ENCODE measurements around the gene CRX. TPM values are rescaled to one million over a fixed set of nuclear protein-coding genes. Genes with fewer than 3 reads are reported as not detected.
"Not testable (repeated sequence)": the region's sequence is repeated elsewhere in the genome, so short reads cannot be mapped to it uniquely, and the experiment has no call there.

The CRX gene
- total RNA-seq, 2 experiments from 2014 or later, result not detected

GRCh38 chr19:47859838-47860237 lies 38.1 kb downstream of the CRX start:
- POLR2A ChIA-PET; H3K4me3 Mint-ChIP-seq; DNase-seq; CTCF ChIA-PET; H3K9me3 Mint-ChIP-seq (ENCODE audit: low read depth); H3K36me3 Mint-ChIP-seq (ENCODE audit: low read depth); intact Hi-C loops (cut with DNase I, micrococcal nuclease); ATAC-seq; H3K27ac Mint-ChIP-seq; H3K4me1 Mint-ChIP-seq: not testable (repeated sequence)
- peaks cover 16% of the 10 kb centered on the region for H3K27me3 Mint-ChIP-seq

- intact Hi-C loops (cut with DNase I, micrococcal nuclease), result no loop called here
- POLR2A ChIA-PET, result no interaction called here
These were observed 39.0 kb downstream of the CRX start for GRCh38 chr19:47860602-47861297.

GRCh38 chr19:47861630-47862029 lies 39.9 kb downstream of the CRX start:
- H3K4me3 Mint-ChIP-seq, result no peak overlapping the region
- no peaks in the 10 kb centered on the region for H3K9me3 Mint-ChIP-seq (ENCODE audit: low read depth)
- DNase-seq, result no peak
- CTCF ChIA-PET, result no interaction called here
- H3K36me3 Mint-ChIP-seq (ENCODE audit: low read depth), result no peaks in the 10 kb centered on the region
- H3K27ac Mint-ChIP-seq, result no peak overlapping the region
- no peaks in the 10 kb centered on the region for H3K4me1 Mint-ChIP-seq
- no peak for ATAC-seq
- H3K27me3 Mint-ChIP-seq, result peaks cover 16% of the 10 kb centered on the region
- intact Hi-C loops (cut with DNase I, micrococcal nuclease), result no loop called here
- POLR2A ChIA-PET, result no interaction called here

More at GRCh38 chr19:47860602-47861297, 39.0 kb downstream of the CRX start:
- no peaks in the 10 kb centered on the region for H3K36me3 Mint-ChIP-seq (ENCODE audit: low read depth)
- DNase-seq (no peak), ATAC-seq (no peak)
- CTCF ChIA-PET, result no interaction called here
- no peaks in the 10 kb centered on the region for H3K4me1 Mint-ChIP-seq
- no peaks in the 10 kb centered on the region for H3K9me3 Mint-ChIP-seq (ENCODE audit: low read depth)
- H3K4me3 Mint-ChIP-seq, result no peak overlapping the region
- H3K27me3 Mint-ChIP-seq, result peaks cover 16% of the 10 kb centered on the region
- H3K27ac Mint-ChIP-seq, result no peak overlapping the region

GRCh38 chr19:47863514-47863936 lies 41.8 kb downstream of the CRX start:
- H3K4me3 Mint-ChIP-seq, result no peak overlapping the region
- H3K27ac Mint-ChIP-seq, result no peak overlapping the region
- ChIA-PET CTCF (interaction anchor here (0.6 to 2.0 kb wide), 11 partner anchors 12 to 667 kb away, joined by 3 to 8 read pairs (median 4); partner anchors contain the start of gene SULT2A1), POLR2A (no interaction called here)
- ATAC-seq (peak; percentile 98), DNase-seq (peak; percentile 94)
- peaks cover 11% of the 10 kb centered on the region for H3K27me3 Mint-ChIP-seq
- H3K36me3 Mint-ChIP-seq (ENCODE audit: low read depth), result no peaks in the 10 kb centered on the region
- no peaks in the 10 kb centered on the region for H3K9me3 Mint-ChIP-seq (ENCODE audit: low read depth)
- intact Hi-C loops (cut with DNase I, micrococcal nuclease), result loop anchor here (1.0 kb wide), 3 partner anchors 14 to 73 kb away; no protein-coding TSS in a partner anchor
- H3K4me1 Mint-ChIP-seq, result no peaks in the 10 kb centered on the region

- ATAC-seq (no peak), DNase-seq (no peak)
- Mint-ChIP-seq H3K27ac (no peak overlapping the region), H3K4me3 (no peak overlapping the region), H3K4me1 (no peaks in the 10 kb centered on the region), H3K27me3 (peaks cover 11% of the 10 kb centered on the region), H3K9me3 (ENCODE audit: low read depth) (no peaks in the 10 kb centered on the region), H3K36me3 (ENCODE audit: low read depth) (no peaks in the 10 kb centered on the region)
- intact Hi-C loops (cut with DNase I, micrococcal nuclease), result no loop called here
- POLR2A ChIA-PET, result no interaction called here
- CTCF ChIA-PET, result interaction anchor here (0.7 to 1.7 kb wide), 6 partner anchors 10 to 684 kb away, joined by 3 to 8 read pairs (median 4); no protein-coding TSS in a partner anchor
These were observed 43.4 kb downstream of the CRX start for GRCh38 chr19:47865166-47865565.

- Mint-ChIP-seq H3K27me3 (peaks cover 14% of the 10 kb centered on the region), H3K4me3 (no peak overlapping the region), H3K4me1 (no peaks in the 10 kb centered on the region), H3K9me3 (ENCODE audit: low read depth) (peaks cover 3% of the 10 kb centered on the region), H3K27ac (no peak overlapping the region), H3K36me3 (ENCODE audit: low read depth) (no peaks in the 10 kb centered on the region)
- ChIA-PET CTCF (interaction anchor here (1.0 to 1.4 kb wide), 2 partner anchors 10 to 14 kb away, joined by 3 to 6 read pairs; no protein-coding TSS in a partner anchor), POLR2A (interaction anchor here (0.7 kb wide), 1 partner anchor 999 kb away, joined by 5 read pairs; no protein-coding TSS in a partner anchor)
- ATAC-seq, result no peak
- intact Hi-C loops (cut with DNase I, micrococcal nuclease), result no loop called here
- no peak for DNase-seq
These were observed 57.2 kb downstream of the CRX start for GRCh38 chr19:47878906-47879305.

- peaks cover 14% of the 10 kb centered on the region for H3K27me3 Mint-ChIP-seq
- intact Hi-C loops (cut with DNase I, micrococcal nuclease); H3K27ac Mint-ChIP-seq; H3K4me3 Mint-ChIP-seq; DNase-seq; POLR2A ChIA-PET; H3K9me3 Mint-ChIP-seq (ENCODE audit: low read depth); ATAC-seq; H3K36me3 Mint-ChIP-seq (ENCODE audit: low read depth); H3K4me1 Mint-ChIP-seq: not testable (repeated sequence)
- CTCF ChIA-PET, result interaction anchor here (1.0 kb wide), 1 partner anchor 14 kb away, joined by 3 read pairs; no protein-coding TSS in a partner anchor
These were observed 57.6 kb downstream of the CRX start for GRCh38 chr19:47879385-47879784.

- intact Hi-C loops (cut with DNase I, micrococcal nuclease), result no loop called here
- Mint-ChIP-seq H3K4me3 (no peak overlapping the region), H3K36me3 (ENCODE audit: low read depth) (no peaks in the 10 kb centered on the region), H3K27ac (no peak overlapping the region), H3K27me3 (peaks cover 15% of the 10 kb centered on the region), H3K9me3 (ENCODE audit: low read depth) (peaks cover 3% of the 10 kb centered on the region), H3K4me1 (no peaks in the 10 kb centered on the region)
- DNase-seq, result no peak
- CTCF ChIA-PET, result no interaction called here
- POLR2A ChIA-PET, result no interaction called here
- ATAC-seq, result no peak
These were observed 60.0 kb downstream of the CRX start for GRCh38 chr19:47881757-47882156.

GRCh38 chr19:47882890-47883289 lies 61.2 kb downstream of the CRX start:
- H3K9me3 Mint-ChIP-seq (ENCODE audit: low read depth), result peaks cover 3% of the 10 kb centered on the region
- DNase-seq, result no peak
- no peaks in the 10 kb centered on the region for H3K36me3 Mint-ChIP-seq (ENCODE audit: low read depth)
- intact Hi-C loops (cut with DNase I, micrococcal nuclease), result no loop called here
- ChIA-PET CTCF (no interaction called here), POLR2A (no interaction called here)
- no peak overlapping the region for H3K27ac Mint-ChIP-seq
- peaks cover 12% of the 10 kb centered on the region for H3K27me3 Mint-ChIP-seq
- no peaks in the 10 kb centered on the region for H3K4me1 Mint-ChIP-seq
- no peak overlapping the region for H3K4me3 Mint-ChIP-seq
- no peak for ATAC-seq

- H3K9me3 Mint-ChIP-seq (ENCODE audit: low read depth), result no peaks in the 10 kb centered on the region
- intact Hi-C loops (cut with DNase I, micrococcal nuclease), result no loop called here
- H3K36me3 Mint-ChIP-seq (ENCODE audit: low read depth), result no peaks in the 10 kb centered on the region
- ATAC-seq (no peak), DNase-seq (no peak)
- no peaks in the 10 kb centered on the region for H3K4me1 Mint-ChIP-seq
- ChIA-PET CTCF (no interaction called here), POLR2A (no interaction called here)
- H3K27me3 Mint-ChIP-seq, result peaks cover 10% of the 10 kb centered on the region
- H3K4me3 Mint-ChIP-seq, result no peak overlapping the region
- no peak overlapping the region for H3K27ac Mint-ChIP-seq
These were observed 63.3 kb downstream of the CRX start for GRCh38 chr19:47885067-47885463.

GRCh38 chr19:47886010-47886559 lies 64.3 kb downstream of the CRX start, which contains the start of gene SULT2A1:
TSS of gene SULT2A1 (minus strand) at chr19:47886315. CDS start at chr19:47886257, 58 bp downstream.
- Mint-ChIP-seq H3K36me3 (ENCODE audit: low read depth) (no peaks in the 10 kb centered on the region), H3K27ac (no peak within 1 kb of the TSS), H3K4me3 (no peak within 1 kb of the TSS), H3K27me3 (peaks cover 10% of the 10 kb centered on the region), H3K9me3 (ENCODE audit: low read depth) (no peaks in the 10 kb centered on the region), H3K4me1 (no peaks in the 10 kb centered on the region)
- ATAC-seq, result no peak
- ChIA-PET CTCF (interaction anchor here (0.8 kb wide), 1 partner anchor 22 kb away, joined by 4 read pairs; no protein-coding TSS in a partner anchor), POLR2A (no interaction called here)
- DNase-seq, result no peak
- intact Hi-C loops (cut with DNase I, micrococcal nuclease), result no loop called here

Measured in activated CD4-positive, alpha-beta T cell treated with anti-CD3 and anti-CD28 coated beads for 36 hours (primary cell).